ENCODE measurements around the gene SLC26A9.

DNA sequence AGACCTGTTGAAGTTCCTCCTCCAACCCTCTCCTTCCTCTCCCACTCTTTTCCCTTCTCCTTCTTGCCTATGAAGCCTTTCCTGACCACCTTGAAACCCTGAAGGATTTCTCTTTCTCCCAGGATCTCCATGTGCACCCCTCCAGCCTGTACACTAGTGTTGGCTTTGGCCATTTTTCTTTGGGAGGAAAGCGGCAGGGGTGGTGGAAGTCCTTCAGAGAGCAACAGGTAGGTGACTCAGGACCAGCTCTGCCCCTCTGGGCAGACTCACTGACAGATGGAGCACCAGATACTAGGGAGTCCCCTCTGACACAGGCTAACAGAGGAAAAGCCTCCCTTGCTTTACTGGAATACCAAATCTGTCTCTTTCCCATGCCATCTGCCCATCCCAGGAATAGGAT is 4.6 kb downstream of the SLC26A9 start:
- TF ChIP-seq EZH2 (IDR thresholded peaks at IDR 0.05; ENCODE audit: insufficient read depth, poor library complexity, severe bottlenecking), result no peak
- TF ChIP-seq EZH2phosphoT487 (IDR thresholded peaks at IDR 0.05; ENCODE audit: insufficient read depth, low read depth), result no peak
